ENCODE data around the gene MUC22.

GRCh38 chr6:31070711-31071197 lies 60.5 kb downstream of the MUC22 start:
- peak in 2 of 4 experiments; percentile 55 to 67 for TF ChIP-seq CTCF (IDR thresholded peaks at IDR 0.05)
- TF ChIP-seq POLR2A (IDR thresholded peaks at IDR 0.05) = no peak
